ENCODE results near the gene TGFBI.

The TGFBI gene

DNA sequence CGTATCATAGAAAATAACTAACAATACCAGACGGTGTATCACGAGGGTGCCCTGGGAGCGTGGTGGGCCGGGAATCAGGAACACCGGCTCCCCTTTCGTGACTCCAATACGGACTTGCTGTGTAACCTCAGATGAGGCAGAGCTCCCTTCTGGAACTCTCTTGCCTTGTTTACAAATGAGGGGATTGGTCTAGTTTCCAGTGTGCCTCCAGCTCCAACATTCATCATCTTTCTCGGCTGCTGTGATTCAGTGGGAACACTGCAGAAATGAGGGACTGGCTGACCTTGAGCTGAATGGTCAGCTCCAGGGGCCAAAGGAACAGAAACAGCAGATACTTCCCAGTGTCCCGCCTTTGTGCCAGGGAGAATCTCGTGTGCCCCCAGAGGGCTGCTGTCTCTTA is 22.6 kb upstream of the TGFBI start:
- Histone ChIP-seq H3K9ac (ENCODE audit: low read depth, low read length) (no peak overlapping the region), H3K4me1 (ENCODE audit: insufficient read depth, low read length) (no peaks in the 10 kb centered on the region), H2AFZ (ENCODE audit: low read depth, low read length) (no peak overlapping the region), H3K27me3 (ENCODE audit: insufficient read depth, low read length, poor library complexity) (peaks cover 3% of the 10 kb centered on the region), H3K27ac (ENCODE audit: low read length) (no peak overlapping the region), H3K79me2 (ENCODE audit: insufficient read depth, low read length) (no peaks in the 10 kb centered on the region), H3K36me3 (ENCODE audit: insufficient read depth, low read length) (no peaks in the 10 kb centered on the region), H3K4me3 (ENCODE audit: low read depth in 1 of 2, low read length in 2 of 2) (no peak overlapping the region), H3K9me3 (ENCODE audit: insufficient read depth, low read length, severe bottlenecking) (no peaks in the 10 kb centered on the region), H4K20me1 (ENCODE audit: insufficient read depth, low read length) (no peaks in the 10 kb centered on the region), H3K4me2 (ENCODE audit: insufficient read depth, low read length) (no peak overlapping the region)
- ATAC-seq (ENCODE audit: insufficient read depth, low read depth) (no peak), DNase-seq (no peak)
- TF ChIP-seq, protein P1, sequence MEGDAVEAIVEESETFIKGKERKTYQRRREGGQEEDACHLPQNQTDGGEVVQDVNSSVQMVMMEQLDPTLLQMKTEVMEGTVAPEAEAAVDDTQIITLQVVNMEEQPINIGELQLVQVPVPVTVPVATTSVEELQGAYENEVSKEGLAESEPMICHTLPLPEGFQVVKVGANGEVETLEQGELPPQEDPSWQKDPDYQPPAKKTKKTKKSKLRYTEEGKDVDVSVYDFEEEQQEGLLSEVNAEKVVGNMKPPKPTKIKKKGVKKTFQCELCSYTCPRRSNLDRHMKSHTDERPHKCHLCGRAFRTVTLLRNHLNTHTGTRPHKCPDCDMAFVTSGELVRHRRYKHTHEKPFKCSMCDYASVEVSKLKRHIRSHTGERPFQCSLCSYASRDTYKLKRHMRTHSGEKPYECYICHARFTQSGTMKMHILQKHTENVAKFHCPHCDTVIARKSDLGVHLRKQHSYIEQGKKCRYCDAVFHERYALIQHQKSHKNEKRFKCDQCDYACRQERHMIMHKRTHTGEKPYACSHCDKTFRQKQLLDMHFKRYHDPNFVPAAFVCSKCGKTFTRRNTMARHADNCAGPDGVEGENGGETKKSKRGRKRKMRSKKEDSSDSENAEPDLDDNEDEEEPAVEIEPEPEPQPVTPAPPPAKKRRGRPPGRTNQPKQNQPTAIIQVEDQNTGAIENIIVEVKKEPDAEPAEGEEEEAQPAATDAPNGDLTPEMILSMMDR (IDR thresholded peaks at IDR 0.05; ENCODE audit: borderline replicate concordance, extremely low read depth, low read length, poor library complexity, severe bottlenecking), result no peak
- TF ChIP-seq EZH2 (IDR thresholded peaks at IDR 0.05; ENCODE audit: borderline replicate concordance, low read depth, low read length, severe bottlenecking), result no peak

DNA sequence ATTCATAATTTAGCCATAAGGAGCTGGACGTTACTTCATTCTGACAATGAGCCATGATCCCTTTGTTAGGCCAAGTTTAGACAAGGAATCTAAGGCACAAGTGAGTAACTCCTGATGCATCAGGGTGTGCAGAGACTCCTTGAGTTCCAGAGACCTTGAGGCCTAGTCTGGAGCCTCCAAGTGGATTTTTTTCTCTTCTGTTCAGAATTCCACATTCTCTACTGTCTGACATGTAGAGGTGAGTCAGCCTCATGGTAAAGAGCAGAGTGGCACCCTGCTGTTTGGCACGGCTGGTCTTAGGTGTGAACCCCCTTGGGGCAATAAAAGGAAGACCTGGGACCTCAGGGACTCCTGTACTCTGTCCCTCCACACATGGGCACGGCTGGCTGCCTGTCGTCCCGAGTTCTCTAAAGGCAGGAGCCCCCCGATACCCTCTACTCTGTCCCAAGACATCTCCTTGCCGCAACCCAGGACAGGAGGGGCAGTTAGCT is 22.0 kb upstream of the TGFBI start:
- no peak overlapping the region for H3K27ac ChIP-seq (ENCODE audit: low read length)
- H4K20me1 ChIP-seq (ENCODE audit: insufficient read depth, low read length), result no peaks in the 10 kb centered on the region
- DNase-seq (no peak), ATAC-seq (ENCODE audit: insufficient read depth, low read depth) (no peak)
- H3K79me2 ChIP-seq (ENCODE audit: insufficient read depth, low read length), result no peaks in the 10 kb centered on the region
- no peak for TF ChIP-seq EZH2 (IDR thresholded peaks at IDR 0.05; ENCODE audit: borderline replicate concordance, low read depth, low read length, severe bottlenecking)
- H2AFZ ChIP-seq (ENCODE audit: low read depth, low read length), result no peak overlapping the region
- H3K4me1 ChIP-seq (ENCODE audit: insufficient read depth, low read length), result no peaks in the 10 kb centered on the region
- no peaks in the 10 kb centered on the region for H3K36me3 ChIP-seq (ENCODE audit: insufficient read depth, low read length)
- H3K4me3 ChIP-seq (ENCODE audit: low read depth in 1 of 2, low read length in 2 of 2), result no peak overlapping the region
- no peaks in the 10 kb centered on the region for H3K9me3 ChIP-seq (ENCODE audit: insufficient read depth, low read length, severe bottlenecking)
- H3K9ac ChIP-seq (ENCODE audit: low read depth, low read length), result no peak overlapping the region
- H3K27me3 ChIP-seq (ENCODE audit: insufficient read depth, low read length, poor library complexity), result peaks cover 3% of the 10 kb centered on the region
- no peak overlapping the region for H3K4me2 ChIP-seq (ENCODE audit: insufficient read depth, low read length)

DNA sequence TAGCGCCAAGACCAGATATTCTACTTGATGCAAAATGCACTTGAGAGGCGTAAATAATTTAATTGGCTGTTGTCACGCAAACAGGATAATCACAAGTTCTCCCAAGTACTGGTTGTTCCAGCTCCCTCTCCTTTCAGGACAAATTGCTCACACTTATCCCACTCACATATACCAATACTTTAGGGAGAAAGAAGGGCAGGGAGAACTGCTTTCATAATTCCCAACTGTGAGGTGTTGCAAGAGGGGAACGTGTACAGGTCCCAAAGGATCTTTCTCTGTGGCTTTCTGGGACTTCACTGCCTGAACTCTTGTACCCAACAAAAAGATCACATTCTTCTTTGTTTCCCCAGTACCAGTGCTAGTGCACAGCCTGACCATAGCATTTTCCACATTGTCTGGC is 21.5 kb upstream of the TGFBI start:
- H4K20me1 ChIP-seq (ENCODE audit: insufficient read depth, low read length), result no peaks in the 10 kb centered on the region
- H3K79me2 ChIP-seq (ENCODE audit: insufficient read depth, low read length), result no peaks in the 10 kb centered on the region
- DNase-seq (no peak), ATAC-seq (ENCODE audit: insufficient read depth, low read depth) (no peak)
- no peaks in the 10 kb centered on the region for H3K4me1 ChIP-seq (ENCODE audit: insufficient read depth, low read length)
- no peaks in the 10 kb centered on the region for H3K9me3 ChIP-seq (ENCODE audit: insufficient read depth, low read length, severe bottlenecking)
- TF ChIP-seq EZH2 (IDR thresholded peaks at IDR 0.05; ENCODE audit: borderline replicate concordance, low read depth, low read length, severe bottlenecking), result no peak
- TF ChIP-seq, protein P1 (IDR thresholded peaks at IDR 0.05; ENCODE audit: borderline replicate concordance, extremely low read depth, low read length, poor library complexity, severe bottlenecking), result no peak
- H2AFZ ChIP-seq (ENCODE audit: low read depth, low read length), result no peak overlapping the region
- no peak overlapping the region for H3K9ac ChIP-seq (ENCODE audit: low read depth, low read length)
- H3K4me3 ChIP-seq (ENCODE audit: low read depth in 1 of 2, low read length in 2 of 2), result no peak overlapping the region
- no peaks in the 10 kb centered on the region for H3K36me3 ChIP-seq (ENCODE audit: insufficient read depth, low read length)
- H3K4me2 ChIP-seq (ENCODE audit: insufficient read depth, low read length), result no peak overlapping the region
- no peak overlapping the region for H3K27ac ChIP-seq (ENCODE audit: low read length)
- peaks cover 3% of the 10 kb centered on the region for H3K27me3 ChIP-seq (ENCODE audit: insufficient read depth, low read length, poor library complexity)

DNA sequence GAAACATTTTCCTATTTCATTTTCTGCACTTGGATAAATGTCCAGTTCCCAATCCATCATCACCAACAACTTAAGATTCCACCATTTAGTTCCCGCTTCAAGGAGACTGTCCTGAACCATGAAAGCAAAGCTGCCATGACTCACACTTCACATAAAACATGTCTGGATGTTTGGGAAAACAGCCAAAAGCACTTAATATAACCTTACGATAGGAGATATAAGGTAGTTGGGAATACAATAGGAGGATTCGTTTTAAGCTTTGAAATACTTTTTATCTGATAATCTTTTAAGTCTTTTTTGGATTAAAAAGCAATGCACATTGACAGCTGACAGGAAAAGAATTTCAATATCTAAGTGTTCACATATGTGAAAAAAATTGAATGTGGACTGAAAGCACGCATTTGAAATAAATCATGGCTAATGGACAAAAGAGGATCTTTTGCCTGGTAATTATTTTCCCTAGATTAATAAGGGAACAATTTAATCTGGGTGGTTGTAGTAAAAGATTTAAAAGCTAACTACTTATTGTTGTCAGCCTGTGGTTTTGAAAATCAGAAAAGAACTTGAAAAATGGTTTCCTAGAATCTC is 17.3 kb upstream of the TGFBI start:
- Histone ChIP-seq H3K27ac (ENCODE audit: low read length) (no peak overlapping the region), H3K9me3 (ENCODE audit: insufficient read depth, low read length, severe bottlenecking) (no peaks in the 10 kb centered on the region), H3K4me3 (ENCODE audit: low read depth in 1 of 2, low read length in 2 of 2) (no peak overlapping the region), H3K9ac (ENCODE audit: low read depth, low read length) (no peak overlapping the region), H3K79me2 (ENCODE audit: insufficient read depth, low read length) (no peaks in the 10 kb centered on the region), H4K20me1 (ENCODE audit: insufficient read depth, low read length) (no peaks in the 10 kb centered on the region), H2AFZ (ENCODE audit: low read depth, low read length) (no peak overlapping the region), H3K4me1 (ENCODE audit: insufficient read depth, low read length) (no peaks in the 10 kb centered on the region), H3K36me3 (ENCODE audit: insufficient read depth, low read length) (no peaks in the 10 kb centered on the region), H3K27me3 (ENCODE audit: insufficient read depth, low read length, poor library complexity) (peaks cover 4% of the 10 kb centered on the region), H3K4me2 (ENCODE audit: insufficient read depth, low read length) (no peak overlapping the region)
- no peak for TF ChIP-seq EZH2 (IDR thresholded peaks at IDR 0.05; ENCODE audit: borderline replicate concordance, low read depth, low read length, severe bottlenecking)
- TF ChIP-seq, protein P1 (IDR thresholded peaks at IDR 0.05; ENCODE audit: borderline replicate concordance, extremely low read depth, low read length, poor library complexity, severe bottlenecking), result no peak
- no peak for DNase-seq
- ATAC-seq (ENCODE audit: insufficient read depth, low read depth), result no peak

All from DND-41 (cell line).